Common myeloid progenitor, CD34-positive (primary cell): ENCODE results near the gene N4BP2L1.

Source experiments
- CTCF ChIA-PET: fragments of 350-600 bp; sonication (Branson Sonifier 250); formaldehyde crosslinking; loops from one replicate; lab custom pipeline; 2021; ENCODE audit warnings: antibody characterized with exemption; lab: Charles Lee
- POLR2A ChIA-PET: fragments of 350-600 bp; sonication (Branson Sonifier 250); formaldehyde crosslinking; loops from one replicate; lab custom pipeline; 2021; ENCODE audit warnings: antibody characterized with exemption; lab: Charles Lee
- DNase-seq, 3 donors: peaks; one replicate each; pipeline versions ENCODE4 v3.0.0 to v3.0.0-alpha.2; 2013
- H3K27ac ChIP-seq, 2 experiments: 1 replicate in 1 of 2; 2 replicates in 1 of 2; pipeline ENCODE4 v1.7.0; 2013; ENCODE audit warnings: inconsistent platforms in 2 of 2, low read length in 2 of 2, mild to moderate bottlenecking in 2 of 2, low read depth in 1 of 2, moderate library complexity in 1 of 2; ENCODE audit not compliant: severe bottlenecking in 2 of 2, insufficient read depth in 1 of 2, poor library complexity in 1 of 2
- H3K27me3 ChIP-seq, 5 experiments: replicated peaks in 2 of 5; 1 replicate in 3 of 5; 2 replicates in 2 of 5; pipeline versions ENCODE4 v1.6.1 to v1.7.0; 2013; ENCODE audit warnings: low read length in 4 of 5, mild to moderate bottlenecking in 2 of 5, moderate library complexity in 2 of 5, inconsistent platforms in 1 of 5; ENCODE audit not compliant: insufficient read depth in 5 of 5, control insufficient read depth in 4 of 5
- H3K36me3 ChIP-seq, 4 experiments: 1 replicate in 2 of 4; 2 replicates in 2 of 4; pipeline versions ENCODE4 v1.6.1 to v1.7.0; 2013; ENCODE audit warnings: low read length in 3 of 4, control low read depth in 1 of 4, mild to moderate bottlenecking in 1 of 4; ENCODE audit not compliant: control insufficient read depth in 4 of 4, insufficient read depth in 4 of 4
- H3K4me1 ChIP-seq, 4 experiments: 1 replicate in 3 of 4; 2 replicates in 1 of 4; pipeline versions ENCODE4 v1.6.1 to v1.7.1; 2013; ENCODE audit warnings: low read length in 3 of 4, mild to moderate bottlenecking in 3 of 4, control low read depth in 1 of 4, inconsistent platforms in 1 of 4, moderate library complexity in 1 of 4; ENCODE audit not compliant: control insufficient read depth in 4 of 4, insufficient read depth in 4 of 4; ENCODE audit errors: control extremely low read depth in 1 of 4
- H3K4me3 ChIP-seq, 7 experiments: 1 replicate in 4 of 7; 2 replicates in 3 of 7; pipeline versions ENCODE4 v1.5.1 to v1.7.0; 2013; ENCODE audit warnings: mild to moderate bottlenecking in 7 of 7, low read length in 6 of 7, moderate library complexity in 6 of 7, inconsistent platforms in 2 of 7, low read depth in 2 of 7, control low read depth in 1 of 7; ENCODE audit not compliant: insufficient read depth in 4 of 7, control insufficient read depth in 1 of 7; ENCODE audit errors: extremely low read depth in 1 of 7
- H3K9me3 ChIP-seq, 5 experiments: 1 replicate in 4 of 5; 2 replicates in 1 of 5; pipeline versions ENCODE4 v1.6.1 to v1.7.1; 2013; ENCODE audit warnings: low read length in 4 of 5, mild to moderate bottlenecking in 2 of 5, inconsistent platforms in 1 of 5, low read depth in 1 of 5, moderate library complexity in 1 of 5; ENCODE audit not compliant: control insufficient read depth in 4 of 5, insufficient read depth in 2 of 5; ENCODE audit errors: control extremely low read depth in 1 of 5
- whole genome bisulfite sequencing: methylation state at CpG from one replicate; pipeline ENCODE4 v1.1.5; 2013; ENCODE audit not compliant: insufficient coverage; 5-methylcytosine and 5-hydroxymethylcytosine counted together

Gene N4BP2L1

GRCh38 chr13:32383836-32384618 is 43.9 kb downstream of the N4BP2L1 start:
- Histone ChIP-seq H3K4me1 (no peaks in the 10 kb centered on the region), H3K36me3 (peaks cover 4 to 55% (median 24%) of the 10 kb centered on the region in 4 experiments), H3K27me3 (no peaks in the 10 kb centered on the region), H3K27ac (no peak overlapping the region), H3K4me3 (no peak overlapping the region), H3K9me3 (no peaks in the 10 kb centered on the region)
- DNase-seq: no peak
- ChIA-PET POLR2A (interaction anchor here (0.6 kb wide), 1 partner anchor 52 kb away, joined by 4 read pairs; no protein-coding TSS in a partner anchor), CTCF (interaction anchor here (1.0 to 3.3 kb wide), 8 partner anchors 10 to 117 kb away, joined by 3 to 12 read pairs (median 4); no protein-coding TSS in a partner anchor)
- WGBS: 95% methylated on average over 4 of the region's 5 CpGs

DNA sequence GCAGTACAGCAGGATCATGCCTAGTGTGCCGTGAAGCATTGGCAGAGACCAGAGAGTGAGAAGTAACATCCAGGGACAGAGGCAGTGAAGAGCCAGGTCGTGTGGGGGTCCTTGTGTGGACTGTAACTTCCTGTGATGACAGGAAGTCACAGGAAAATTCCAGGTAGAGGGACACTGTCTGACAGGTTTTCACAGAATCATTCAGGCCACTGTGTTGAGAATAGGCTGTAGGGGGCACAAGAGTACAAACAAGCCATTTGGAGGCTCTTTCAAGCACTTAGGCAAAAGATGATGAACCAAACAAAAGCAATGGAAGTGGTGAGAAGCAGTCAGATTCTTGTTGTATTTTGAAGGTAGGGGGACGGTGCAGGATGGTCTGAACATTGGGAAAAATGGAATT is 46.4 kb downstream of the N4BP2L1 start:
- H3K27ac ChIP-seq: no peak overlapping the region
- H3K36me3 ChIP-seq: peaks cover 6 to 54% (median 23%) of the 10 kb centered on the region in 4 experiments
- DNase-seq: peak; percentile 41 to 64 (median 58)
- no peaks in the 10 kb centered on the region for H3K27me3 ChIP-seq
- H3K4me1 ChIP-seq: no peaks in the 10 kb centered on the region
- ChIA-PET POLR2A (no interaction called here), CTCF (interaction anchor here (0.7 to 3.4 kb wide), 21 partner anchors 12 to 273 kb away, joined by 3 to 16 read pairs (median 5); partner anchors contain the start of gene N4BP2L1)
- H3K9me3 ChIP-seq: no peaks in the 10 kb centered on the region
- H3K4me3 ChIP-seq: no peak overlapping the region
- 82% methylated on average over 3 of the region's 3 CpGs for WGBS

DNA sequence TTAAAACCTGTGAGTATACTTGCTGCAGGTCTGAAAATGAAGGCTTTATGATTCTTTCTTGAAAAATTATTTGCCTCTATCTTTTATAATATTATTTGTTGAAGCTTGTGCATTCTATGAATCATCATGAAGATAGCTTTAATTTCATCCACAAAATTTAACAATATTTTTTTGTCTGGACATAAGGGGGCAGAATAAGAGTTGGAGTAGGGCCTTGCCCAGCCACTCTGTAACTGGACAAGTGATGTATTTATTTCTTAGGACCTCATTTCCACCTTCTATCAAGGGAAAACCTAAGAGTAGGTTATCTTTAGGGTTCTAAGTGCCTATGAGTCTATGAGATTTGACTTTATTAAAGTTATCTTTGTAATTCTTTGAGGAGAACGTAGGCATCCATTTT is 49.9 kb downstream of the N4BP2L1 start:
- H3K27me3 ChIP-seq: no peaks in the 10 kb centered on the region
- peaks cover 0 to 4% (median 0%) of the 10 kb centered on the region in 5 experiments for H3K9me3 ChIP-seq
- H3K4me3 ChIP-seq: no peak overlapping the region
- no peak for DNase-seq
- H3K36me3 ChIP-seq: peaks cover 4 to 51% (median 19%) of the 10 kb centered on the region in 4 experiments
- H3K27ac ChIP-seq: no peak overlapping the region
- ChIA-PET CTCF (interaction anchor here (0.6 to 1.1 kb wide), 4 partner anchors 35 to 273 kb away, joined by 3 to 5 read pairs (median 4); no protein-coding TSS in a partner anchor), POLR2A (no interaction called here)
- H3K4me1 ChIP-seq: no peaks in the 10 kb centered on the region
- WGBS: no CpG with 5 or more reads among the region's 1 CpG

- no peak for DNase-seq
- Histone ChIP-seq H3K4me1 (no peaks in the 10 kb centered on the region), H3K36me3 (peaks cover 4 to 52% (median 23%) of the 10 kb centered on the region in 4 experiments), H3K27ac (no peak overlapping the region), H3K27me3 (no peaks in the 10 kb centered on the region), H3K9me3 (peaks cover 0 to 4% (median 0%) of the 10 kb centered on the region in 5 experiments), H3K4me3 (no peak overlapping the region)
- 98% methylated on average over 9 of the region's 13 CpGs for WGBS
- POLR2A ChIA-PET: no interaction called here
- CTCF ChIA-PET: interaction anchor here (0.6 to 1.1 kb wide), 3 partner anchors 19 to 275 kb away, joined by 3 to 4 read pairs (median 3); no protein-coding TSS in a partner anchor
Observed at GRCh38 chr13:32376642-32377415, 51.1 kb downstream of the N4BP2L1 start.

- Histone ChIP-seq H3K36me3 (peaks cover 0 to 46% (median 17%) of the 10 kb centered on the region in 4 experiments), H3K27ac (no peak overlapping the region), H3K4me1 (no peaks in the 10 kb centered on the region), H3K27me3 (no peaks in the 10 kb centered on the region), H3K9me3 (peaks cover 0 to 4% (median 0%) of the 10 kb centered on the region in 5 experiments), H3K4me3 (no peak overlapping the region)
- POLR2A ChIA-PET: no interaction called here
- no peak for DNase-seq
- CTCF ChIA-PET: no interaction called here
- no CpG with 5 or more reads among the region's 2 CpGs for WGBS
Observed at GRCh38 chr13:32370805-32371204, 57.1 kb downstream of the N4BP2L1 start.

GRCh38 chr13:32362574-32362973 is 65.4 kb downstream of the N4BP2L1 start:
- Histone ChIP-seq H3K4me3 (no peak overlapping the region), H3K27ac (no peak overlapping the region), H3K4me1 (no peaks in the 10 kb centered on the region), H3K9me3 (no peaks in the 10 kb centered on the region), H3K27me3 (no peaks in the 10 kb centered on the region), H3K36me3 (peaks cover 4 to 26% (median 19%) of the 10 kb centered on the region in 4 experiments)
- WGBS: no CpG with 5 or more reads among the region's 2 CpGs
- ChIA-PET CTCF (no interaction called here), POLR2A (no interaction called here)
- no peak for DNase-seq
